GM19455 (cell line): Measurements from ENCODE around the gene ADAM23.

Source experiments
- ATAC-seq: cut with Tn5 transposase; IDR thresholded peaks from one replicate; pipeline ENCODE4 v1.9.1; 2021; ENCODE audit not compliant: unreplicated experiment

ADAM23 gene

DNA sequence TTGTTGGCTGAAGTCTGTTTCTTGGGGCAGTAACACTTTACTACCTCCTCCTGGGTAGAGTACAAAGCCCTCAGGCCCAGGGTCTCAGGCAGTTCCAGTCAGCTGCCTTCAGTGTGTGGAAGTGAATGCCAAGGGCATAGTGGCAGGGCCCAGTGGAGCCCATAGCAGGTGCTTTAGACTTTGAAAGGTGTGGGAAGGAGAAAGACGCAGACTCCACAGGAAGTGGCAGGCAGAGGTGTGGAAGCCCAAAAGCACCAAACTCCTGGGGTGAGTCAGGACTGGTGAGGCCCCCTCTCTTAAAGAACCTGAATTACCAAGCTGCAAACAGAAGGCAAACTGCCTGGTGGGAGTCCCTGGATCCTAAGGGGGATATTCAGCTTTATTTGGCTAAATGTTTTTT is 45.3 kb downstream of the ADAM23 start:
- ATAC-seq = no peak

DNA sequence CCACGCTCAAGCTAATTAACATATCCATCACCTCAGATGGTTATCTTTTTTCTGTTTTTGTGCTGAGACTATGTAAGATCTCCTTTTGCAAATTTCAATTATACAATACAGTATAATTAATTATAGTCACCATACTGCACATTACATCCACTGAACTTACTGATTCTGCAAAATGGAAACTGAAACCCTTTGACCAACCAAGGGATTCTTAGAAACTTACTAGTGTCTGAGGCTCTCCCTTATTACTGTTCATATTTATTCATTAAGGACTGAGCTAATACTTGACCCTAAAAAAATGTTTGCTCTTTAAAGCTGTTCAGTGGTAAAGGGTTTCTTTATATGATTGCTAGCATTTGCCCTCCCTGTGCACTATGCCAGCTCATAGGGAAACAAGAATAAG is 50.7 kb downstream of the ADAM23 start:
- ATAC-seq = no peak

DNA sequence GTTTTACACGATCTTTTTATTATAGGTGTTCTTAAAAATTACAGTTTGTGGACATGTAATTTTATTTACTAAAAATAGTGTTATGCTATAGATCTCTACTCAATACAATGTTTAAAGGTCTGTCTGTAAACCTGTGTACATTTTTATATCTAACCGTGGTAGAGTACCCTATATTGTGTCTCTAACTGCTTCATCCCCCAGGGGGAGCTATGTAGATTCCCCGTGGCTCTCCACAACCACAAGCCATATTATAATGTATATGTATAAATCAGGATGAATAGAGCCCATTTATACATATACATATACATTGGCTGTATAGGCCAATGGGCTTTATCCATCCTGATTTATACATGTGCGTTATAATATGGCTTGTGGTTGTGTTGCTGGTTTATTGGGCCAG is 59.4 kb downstream of the ADAM23 start:
- ATAC-seq = no peak

DNA sequence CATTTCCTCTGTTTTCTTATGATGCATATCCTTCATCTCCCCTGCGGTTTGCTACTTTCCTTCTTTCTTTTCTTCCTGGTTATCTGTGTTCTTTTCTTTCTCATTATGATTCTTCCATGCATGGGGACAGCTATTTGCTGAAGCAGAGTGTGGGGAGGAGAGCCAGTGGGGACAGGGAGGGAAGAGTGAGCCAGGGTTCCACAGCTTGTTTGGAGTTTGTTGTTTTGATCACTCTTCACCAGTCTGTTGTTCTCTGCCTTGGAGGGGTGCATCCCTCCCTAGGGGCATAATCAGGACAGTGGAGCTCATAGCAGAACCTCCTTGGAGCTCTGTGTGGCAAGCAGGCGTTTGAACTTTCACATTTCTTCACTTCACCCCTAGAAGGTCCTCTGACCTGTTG is 68.0 kb downstream of the ADAM23 start:
- no peak for ATAC-seq

DNA sequence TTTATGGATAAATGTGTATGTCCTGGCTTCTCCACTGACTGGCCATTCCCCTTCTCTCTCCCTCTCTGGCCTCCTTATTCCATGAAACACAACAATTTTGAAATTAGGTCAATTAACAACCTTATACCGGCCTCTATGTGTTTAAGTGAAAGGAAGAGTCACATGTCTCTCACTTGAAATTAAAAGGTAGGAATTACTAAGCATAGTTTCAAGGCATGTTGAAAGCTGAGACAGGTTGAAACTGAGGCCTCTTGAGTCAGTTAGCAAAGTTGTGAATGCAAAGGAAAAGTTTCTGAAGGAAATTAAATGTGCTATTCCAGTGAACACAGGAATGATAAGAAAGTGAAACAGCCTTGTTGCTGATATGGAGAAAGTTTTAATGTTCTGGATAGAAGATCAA is 69.7 kb downstream of the ADAM23 start:
- ATAC-seq = no peak

DNA sequence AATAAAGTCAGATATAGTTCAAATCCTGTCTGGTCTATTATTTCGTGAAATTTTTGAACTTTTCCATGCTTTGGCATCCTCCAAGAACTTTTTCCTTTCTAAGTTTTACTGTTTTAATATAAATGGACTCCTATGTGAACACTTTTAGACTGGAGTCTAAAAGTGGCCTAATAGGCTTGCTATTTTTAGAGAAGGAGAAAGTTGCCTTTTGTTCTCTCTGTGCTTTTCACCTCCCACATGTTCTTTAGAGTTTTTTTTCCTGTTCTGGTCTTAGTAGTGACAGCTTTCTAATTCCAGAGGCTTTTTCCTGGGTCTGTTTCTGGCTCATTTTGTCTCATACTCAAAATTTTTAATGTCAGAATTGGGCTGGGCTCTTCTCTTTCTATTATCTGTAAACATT is 72.2 kb downstream of the ADAM23 start:
- no peak for ATAC-seq

DNA sequence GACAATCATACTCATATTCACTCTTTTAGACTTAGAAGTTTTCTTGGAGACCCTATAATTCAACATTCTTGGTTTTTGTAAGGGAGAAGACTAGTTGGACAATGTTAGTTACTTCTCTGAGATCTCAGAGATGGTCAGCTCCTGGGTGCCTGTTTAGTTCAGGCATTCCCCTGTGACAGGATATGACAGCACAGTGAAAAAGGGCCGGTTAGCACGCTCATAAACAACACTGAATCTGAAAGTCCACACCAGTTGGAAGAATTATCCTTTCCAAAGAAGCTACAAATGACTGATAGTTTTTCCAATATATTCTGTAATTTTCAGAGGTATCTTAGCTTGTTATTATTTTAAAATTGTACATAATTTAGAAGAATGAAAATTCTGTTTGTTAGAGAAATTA is 75.7 kb downstream of the ADAM23 start:
- no peak for ATAC-seq

DNA sequence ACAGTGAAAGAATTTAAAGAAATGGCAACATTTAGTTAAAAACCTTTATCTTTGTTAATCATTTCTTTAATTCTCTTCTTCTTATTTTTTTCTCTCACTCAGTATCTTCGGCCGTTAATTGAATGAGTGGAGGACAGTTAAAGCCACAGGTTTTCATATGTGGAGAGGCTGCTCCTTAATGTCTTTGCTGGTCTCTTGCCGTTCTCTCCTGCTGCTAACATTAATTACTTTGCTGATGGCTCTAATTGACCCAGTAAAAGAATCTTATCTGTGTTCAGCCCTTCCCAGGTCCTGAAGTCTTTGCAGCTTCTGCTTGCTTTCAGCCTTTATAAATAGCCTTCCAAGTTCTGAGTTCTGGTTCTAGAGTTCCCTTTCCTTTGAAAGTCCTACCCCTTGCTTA is 77.1 kb downstream of the ADAM23 start:
- no peak for ATAC-seq

DNA sequence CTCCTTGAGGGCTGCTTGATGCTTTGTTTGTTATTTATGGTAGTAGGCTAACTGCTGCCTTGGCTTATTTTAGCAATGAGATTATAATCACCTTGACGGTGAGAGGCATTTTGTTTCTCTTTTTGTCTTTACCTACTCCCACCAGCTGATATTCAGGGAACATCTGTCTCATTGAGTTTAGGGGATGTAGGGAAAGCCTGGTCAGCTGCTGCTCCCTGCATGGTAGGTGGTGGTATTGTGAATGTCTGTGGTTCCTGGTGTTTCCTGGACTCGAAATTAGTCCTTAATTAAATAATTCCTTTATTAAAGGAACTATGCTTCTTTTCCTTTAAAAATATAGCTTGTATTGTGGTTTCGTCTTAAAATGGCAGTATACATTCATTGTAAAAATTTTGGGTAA is 77.8 kb downstream of the ADAM23 start:
- ATAC-seq = no peak

DNA sequence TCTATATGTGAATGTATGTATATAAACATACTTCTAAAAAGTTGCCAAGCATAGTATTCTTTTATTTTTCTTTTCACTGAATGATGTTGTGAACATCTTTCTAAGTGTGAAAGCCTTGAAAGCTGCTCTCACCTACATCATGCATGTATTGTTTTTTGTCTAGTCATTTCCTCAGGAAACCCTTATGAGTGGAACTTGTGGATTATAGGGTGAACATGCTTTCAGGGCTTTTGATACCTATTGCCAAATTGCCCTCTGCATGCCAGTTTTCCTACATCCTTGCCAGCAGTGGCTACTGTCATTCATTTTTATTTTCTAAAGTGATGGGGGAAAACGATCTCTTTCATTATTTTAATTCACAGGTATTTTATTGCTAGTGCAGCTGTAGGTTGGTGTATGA is 78.3 kb downstream of the ADAM23 start:
- ATAC-seq = no peak

DNA sequence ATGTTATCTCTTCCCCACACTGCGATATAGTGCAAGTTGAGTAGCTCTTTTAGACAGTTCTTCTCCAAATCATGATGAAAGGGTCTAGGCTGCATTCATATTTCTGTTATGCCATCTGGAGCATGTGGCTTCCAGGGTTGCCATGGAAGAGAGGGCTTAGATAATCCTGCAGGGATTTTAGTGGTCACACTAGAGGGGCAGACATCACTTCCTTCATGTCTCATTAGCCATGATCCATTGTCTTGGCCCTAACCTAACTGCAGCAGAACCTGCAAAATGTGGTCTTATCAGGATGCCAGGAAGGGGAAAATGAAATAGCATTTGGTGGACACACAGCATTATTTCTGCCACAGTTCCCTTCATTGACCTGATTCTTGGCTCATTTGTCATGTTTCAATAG is 83.1 kb downstream of the ADAM23 start:
- ATAC-seq = no peak

DNA sequence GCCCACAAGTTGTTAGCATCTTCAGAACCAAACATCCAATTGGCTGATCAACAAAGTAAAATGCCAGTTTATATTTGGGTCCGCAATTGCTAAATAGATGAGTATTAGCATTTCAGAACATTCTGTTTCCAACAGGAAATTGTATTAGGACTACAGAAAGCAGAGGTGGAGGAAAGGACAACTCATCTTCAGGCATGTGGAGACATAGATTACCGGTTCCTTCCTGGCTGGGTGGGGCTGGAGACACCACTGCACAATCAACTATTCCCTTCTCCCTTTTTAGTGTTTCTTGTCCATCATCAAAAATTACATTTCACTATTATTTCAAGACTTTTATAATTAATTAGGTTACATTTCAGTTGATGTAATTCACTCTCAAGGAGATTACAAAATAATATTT is 83.8 kb downstream of the ADAM23 start:
- ATAC-seq = no peak

DNA sequence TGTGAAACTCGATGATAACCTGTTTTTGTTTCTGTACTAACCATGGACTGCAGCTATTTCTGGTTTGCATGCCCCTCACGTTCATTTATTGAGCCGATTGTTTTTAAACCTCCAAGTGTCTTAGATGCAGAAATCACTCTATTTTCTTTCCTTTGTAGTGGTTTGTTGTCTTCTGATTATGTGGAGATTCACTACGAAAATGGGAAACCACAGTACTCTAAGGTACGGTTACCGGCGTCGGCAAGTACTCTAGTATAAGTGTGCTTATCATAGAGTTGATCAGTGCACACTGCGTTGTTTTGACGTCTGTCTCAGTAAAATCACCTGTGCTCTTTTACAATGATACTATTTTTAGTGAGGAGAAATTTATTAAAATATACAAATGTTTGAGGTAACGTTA is 87.4 kb downstream of the ADAM23 start:
- no peak for ATAC-seq

DNA sequence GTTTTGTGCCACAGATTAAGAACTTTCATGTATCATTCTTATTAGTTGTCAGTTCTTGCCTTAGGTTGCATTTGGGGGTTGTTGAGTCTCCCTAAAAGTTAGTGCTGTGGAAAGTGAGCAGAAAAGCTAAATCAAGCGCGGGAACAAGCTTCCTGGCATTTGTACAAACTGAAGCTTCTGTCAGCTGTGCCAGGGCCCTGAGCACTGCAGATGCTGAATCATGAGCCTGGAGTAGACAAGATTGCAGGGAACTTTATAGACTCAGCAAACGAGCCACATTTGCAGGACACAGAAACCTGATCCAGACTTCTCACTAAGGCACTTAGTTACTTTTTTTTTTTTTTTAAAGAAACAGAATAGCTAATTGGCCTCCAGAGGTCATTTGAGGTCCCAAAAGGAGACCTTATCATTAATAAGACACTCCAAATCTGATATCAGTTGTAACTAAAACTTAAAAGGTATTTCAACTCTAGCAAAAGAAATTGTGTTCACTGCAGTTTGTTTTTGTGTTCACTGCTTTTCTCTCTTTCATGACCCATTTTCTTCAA is 88.7 kb downstream of the ADAM23 start:
- ATAC-seq = no peak

DNA sequence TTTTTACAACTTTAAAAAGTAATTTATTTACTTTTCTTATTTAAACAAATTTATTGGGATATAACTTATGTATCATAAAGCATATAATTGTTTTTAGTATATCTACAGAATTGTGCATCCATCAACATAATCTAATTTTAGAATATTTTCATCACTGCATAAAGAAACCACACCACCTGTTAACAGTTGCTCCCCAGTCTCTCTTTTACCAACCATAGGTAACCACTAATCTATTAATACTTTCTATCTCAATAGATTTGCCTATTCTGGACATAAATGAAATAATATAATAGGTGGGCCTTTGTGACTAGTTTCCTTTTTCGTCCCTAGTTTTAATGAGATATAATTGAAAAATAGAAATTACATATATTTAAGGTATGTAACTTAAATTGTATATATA is 90.6 kb downstream of the ADAM23 start:
- ATAC-seq = no peak

DNA sequence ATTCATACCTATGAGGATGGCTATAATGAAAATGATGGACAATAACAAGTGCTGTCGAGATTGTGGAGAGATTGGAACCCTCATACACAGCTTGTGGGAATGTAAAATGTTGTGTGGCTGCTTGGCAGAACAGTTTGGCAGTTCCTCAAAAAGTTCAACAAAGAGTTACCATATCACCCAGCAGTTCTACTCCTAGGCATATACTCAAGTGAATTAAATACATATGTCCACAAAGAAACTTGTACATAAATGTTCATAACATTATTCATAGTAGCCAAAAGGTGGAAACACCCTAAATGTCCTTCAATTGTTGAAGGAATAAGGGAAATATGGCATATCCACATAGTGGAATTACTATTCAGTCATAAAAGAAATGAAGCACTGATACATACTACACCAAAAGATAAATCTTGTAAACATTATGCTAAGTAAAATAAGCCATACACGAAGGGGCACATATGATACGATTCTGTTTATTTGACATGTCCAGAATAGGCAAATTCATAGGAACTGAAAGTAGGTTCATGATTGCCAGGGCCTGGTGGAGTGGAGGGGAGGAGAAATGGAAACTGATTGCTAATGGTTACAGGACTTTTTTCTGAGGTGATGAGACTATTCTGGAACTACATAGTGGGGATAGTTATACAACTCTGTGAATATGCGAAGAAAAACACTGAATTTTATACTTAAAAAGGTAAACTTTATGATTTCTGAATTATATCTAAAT is 92.1 kb downstream of the ADAM23 start:
- ATAC-seq = no peak

DNA sequence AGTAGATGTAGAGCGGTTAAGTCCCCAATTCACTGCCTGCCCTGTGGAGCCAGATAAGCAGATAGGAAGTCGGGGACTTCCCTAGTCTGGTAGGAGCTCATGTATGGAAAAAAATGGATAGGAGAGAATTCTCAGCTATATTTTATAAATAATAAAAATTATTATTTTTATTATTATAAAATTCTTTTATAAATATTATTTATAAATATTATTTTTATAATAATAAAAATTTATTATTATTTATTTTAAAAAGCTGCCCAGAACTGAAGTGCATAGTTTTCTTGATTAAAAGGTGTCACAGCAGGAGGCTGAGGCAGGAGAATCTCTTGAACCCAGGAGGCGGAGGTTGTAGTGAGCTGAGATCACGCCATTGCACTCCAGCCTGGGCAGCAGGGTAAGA is 97.4 kb downstream of the ADAM23 start:
- no peak for ATAC-seq

DNA sequence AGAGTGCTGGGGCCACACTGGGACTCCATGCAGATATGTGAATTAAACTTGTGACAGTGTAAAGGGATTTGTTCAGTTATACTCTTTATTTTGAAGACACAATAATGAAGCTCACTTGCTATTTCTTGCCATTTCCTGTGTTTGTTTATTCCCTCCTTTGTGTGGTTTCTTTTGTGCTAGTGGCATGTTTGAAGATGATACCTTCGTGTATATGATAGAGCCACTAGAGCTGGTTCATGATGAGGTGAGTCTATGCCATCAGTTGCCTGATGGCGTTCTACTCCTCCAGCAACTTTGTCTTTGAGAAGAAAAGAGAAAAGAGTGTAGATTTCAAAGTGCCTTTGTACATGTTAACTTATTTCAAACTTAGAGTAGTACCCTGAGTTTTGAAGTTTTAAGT is 99.7 kb downstream of the ADAM23 start:
- no peak for ATAC-seq

DNA sequence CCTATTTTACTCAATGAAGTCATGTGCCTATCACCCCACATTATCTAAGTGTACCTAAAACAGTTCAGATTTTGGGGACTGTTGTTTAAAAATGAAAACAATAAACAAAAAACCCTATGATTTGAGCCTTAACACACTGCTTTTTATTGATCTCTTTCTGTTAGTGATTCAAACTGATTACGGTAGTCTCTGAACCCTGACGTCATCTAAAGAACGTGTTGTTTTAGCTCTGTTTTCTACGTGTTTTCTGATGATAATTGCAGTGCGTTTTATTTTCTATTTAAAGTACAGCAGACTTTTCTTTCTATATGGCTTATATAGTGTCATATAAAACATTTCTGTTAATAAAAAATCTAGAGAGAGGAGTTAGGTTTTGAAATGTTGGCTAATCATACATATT is 105.1 kb downstream of the ADAM23 start:
- ATAC-seq = no peak

DNA sequence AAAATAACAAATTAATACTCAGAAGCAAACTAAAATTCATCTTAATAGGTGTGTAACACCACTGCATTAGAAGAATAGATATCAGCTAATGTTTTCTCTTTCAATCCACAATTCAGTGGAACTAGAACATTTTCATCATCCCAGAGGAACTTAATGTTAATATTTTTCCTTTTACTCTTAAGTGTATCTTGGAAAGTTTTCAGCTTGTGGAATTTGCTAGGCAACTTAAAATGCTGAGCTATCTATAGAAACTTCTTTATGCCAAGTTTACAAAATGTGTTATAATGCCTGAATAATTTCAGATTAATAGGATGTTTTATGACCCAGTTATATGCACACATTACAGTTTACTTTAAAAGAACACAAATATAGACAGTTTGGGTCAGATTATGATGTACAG is 112.4 kb downstream of the ADAM23 start:
- no peak for ATAC-seq

DNA sequence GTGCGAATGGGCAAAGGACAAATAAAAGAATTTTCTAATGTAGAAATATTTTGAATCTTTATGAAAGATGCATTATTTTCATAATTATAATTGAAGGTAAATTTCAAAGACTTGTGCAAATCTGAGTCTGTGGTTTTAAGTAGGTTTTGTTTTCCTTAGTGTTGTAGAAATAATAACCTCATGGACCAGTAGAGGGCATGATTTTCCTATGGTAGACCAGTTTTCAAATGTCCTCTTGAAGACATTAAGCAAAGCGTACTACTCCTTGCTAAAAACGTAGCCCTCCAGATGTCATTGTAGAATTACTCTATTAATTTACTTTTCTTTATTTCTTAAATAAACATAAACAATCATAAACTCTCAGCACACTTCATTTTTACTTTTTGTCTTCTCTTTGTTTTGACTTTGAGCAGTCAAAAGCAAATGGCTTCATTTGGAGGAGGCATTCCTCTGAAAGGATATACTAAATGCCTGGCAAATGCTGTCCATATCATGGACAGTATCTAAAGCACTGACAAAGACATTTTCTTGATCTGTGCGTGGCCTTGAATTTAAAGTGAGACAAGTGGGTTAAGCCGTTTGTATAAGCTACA is 113.1 kb downstream of the ADAM23 start:
- ATAC-seq = no peak

DNA sequence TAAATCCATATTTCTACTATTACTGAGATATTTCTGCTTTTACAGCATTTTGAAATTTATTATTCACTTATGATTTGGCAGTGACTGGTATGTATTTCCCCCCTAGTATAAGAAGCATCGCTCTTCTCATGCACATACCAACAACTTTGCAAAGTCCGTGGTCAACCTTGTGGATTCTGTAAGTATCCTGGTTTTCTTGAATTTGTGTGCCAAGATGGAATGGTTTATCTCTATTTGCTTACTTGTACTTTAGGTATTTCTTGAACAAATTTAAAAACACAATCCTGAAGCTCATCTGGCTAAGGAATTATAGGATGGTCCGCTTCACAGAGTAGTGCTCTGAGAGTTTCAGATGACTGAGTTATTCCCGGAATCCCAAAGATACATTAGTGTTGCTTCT is 114.0 kb downstream of the ADAM23 start:
- ATAC-seq = no peak

DNA sequence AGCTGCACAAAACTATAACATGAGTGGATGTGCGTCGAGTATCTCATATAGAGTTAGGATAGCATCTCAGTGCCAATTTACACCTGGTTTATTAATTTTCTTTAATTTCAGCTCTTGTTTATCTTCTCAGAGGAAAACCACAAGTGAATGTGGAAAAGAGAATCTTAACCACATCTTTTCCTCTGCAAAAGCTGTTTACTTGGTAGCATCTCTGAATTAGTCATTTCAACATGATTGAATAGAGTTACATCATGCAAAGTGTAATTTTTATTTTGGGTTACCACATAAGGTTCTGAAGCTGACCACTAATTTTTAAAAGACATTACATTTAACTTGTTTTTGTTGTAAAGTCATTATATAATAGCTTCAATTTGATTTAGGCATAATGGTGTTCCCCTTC is 115.2 kb downstream of the ADAM23 start:
- no peak for ATAC-seq
